Stimulated activated CD4-positive, alpha-beta T cell treated with anti-CD3 and anti-CD28 coated beads, Interleukin-4, amount 100 ng/mL, for 48 hours (primary cell): ENCODE data around the gene MAP3K1.
"Not testable (repeated sequence)": the region's sequence is repeated elsewhere in the genome, so short reads cannot be mapped to it uniquely, and the experiment has no call there.

ENCODE experiments used
- DNase-seq, 2 donors: peaks; one replicate each; pipeline ENCODE4 v3.0.0-alpha.2; 2020; ENCODE audit warnings: low read depth in 2 of 2

Gene MAP3K1

GRCh38 chr5:56816546-56817081 lies 1.3 kb downstream of the MAP3K1 start:
- peak; percentile 52 to 54 for DNase-seq

GRCh38 chr5:56817263-56818014 lies 2.1 kb downstream of the MAP3K1 start:
- DNase-seq, result no peak

GRCh38 chr5:56818450-56819037 lies 3.2 kb downstream of the MAP3K1 start:
- no peak for DNase-seq

GRCh38 chr5:56819060-56819881 lies 3.9 kb downstream of the MAP3K1 start:
- DNase-seq, result no peak

- not testable (repeated sequence) for DNase-seq
These were observed 6.5 kb downstream of the MAP3K1 start for GRCh38 chr5:56821868-56822267.

GRCh38 chr5:56822981-56823380 lies 7.6 kb downstream of the MAP3K1 start:
- no peak for DNase-seq

- DNase-seq, result no peak
These were observed 8.7 kb downstream of the MAP3K1 start for GRCh38 chr5:56824019-56824418.

- DNase-seq, result no peak
These were observed 10.0 kb downstream of the MAP3K1 start for GRCh38 chr5:56825222-56825824.

- DNase-seq, result no peak
These were observed 11.7 kb downstream of the MAP3K1 start for GRCh38 chr5:56827049-56827448.

GRCh38 chr5:56827924-56828323 lies 12.6 kb downstream of the MAP3K1 start:
- no peak for DNase-seq

- peak; percentile 24 to 49 for DNase-seq
These were observed 14.0 kb downstream of the MAP3K1 start for GRCh38 chr5:56829137-56829908.

GRCh38 chr5:56831773-56832172 lies 16.4 kb downstream of the MAP3K1 start:
- no peak for DNase-seq

- no peak for DNase-seq
These were observed 18.0 kb downstream of the MAP3K1 start for GRCh38 chr5:56833325-56833724.

- DNase-seq, result no peak
These were observed 22.0 kb downstream of the MAP3K1 start for GRCh38 chr5:56837381-56837780.

GRCh38 chr5:56837956-56838355 lies 22.6 kb downstream of the MAP3K1 start:
- no peak for DNase-seq

GRCh38 chr5:56838409-56839039 lies 23.2 kb downstream of the MAP3K1 start:
- DNase-seq, result no peak

- DNase-seq, result no peak
These were observed 23.7 kb downstream of the MAP3K1 start for GRCh38 chr5:56839062-56839461.

- DNase-seq, result no peak
These were observed 25.2 kb downstream of the MAP3K1 start for GRCh38 chr5:56840597-56840996.

GRCh38 chr5:56845277-56845676 lies 29.9 kb downstream of the MAP3K1 start:
- DNase-seq, result no peak

GRCh38 chr5:56845904-56846480 lies 30.6 kb downstream of the MAP3K1 start:
- no peak for DNase-seq
